Lower lobe of right lung (tissue), 2 donors: Measurements from ENCODE around the gene MLLT11. TPM values are rescaled to one million over a fixed set of nuclear protein-coding genes. Genes with fewer than 3 reads are reported as not detected.

ENCODE experiments used
- ATAC-seq, 2 donors: fragments of 200-7000 bp; cut with Tn5 transposase; one replicate each; pipeline ENCODE4 v1.9.1; 2020 to 2022; ENCODE audit warnings: mild to moderate bottlenecking in 2 of 2, moderate library complexity in 2 of 2
- DNase-seq: peaks from one replicate; pipeline ENCODE4 v3.0.0-alpha.2; 2020
- H3K27ac ChIP-seq: fragments of 200-600 bp; one replicate; pipeline ENCODE4 v1.8.0; 2022
- H3K27me3 ChIP-seq: fragments of 200-600 bp; one replicate; pipeline ENCODE4 v1.8.0; 2022; ENCODE audit warnings: low read depth
- H3K36me3 ChIP-seq: fragments of 200-600 bp; one replicate; pipeline ENCODE4 v1.8.0; 2022; ENCODE audit warnings: mild to moderate bottlenecking
- H3K4me1 ChIP-seq: fragments of 200-600 bp; one replicate; pipeline ENCODE4 v1.8.0; 2022
- H3K4me3 ChIP-seq: fragments of 200-600 bp; one replicate; pipeline ENCODE4 v1.8.0; 2022; ENCODE audit warnings: mild to moderate bottlenecking
- H3K9me3 ChIP-seq: fragments of 200-600 bp; one replicate; pipeline ENCODE4 v1.8.0; 2022
- intact Hi-C: fragments of 100-400 bp; cut with DNase I; formaldehyde crosslinking; loops from one replicate; pipeline ENCODE4 v1.11.0; 2022
- long read RNA-seq: library from polyadenylated mRNA; unstranded; transcript quantifications from one replicate; pipeline ENCODE4 v2.0.0, GENCODE V29; 2021
- total RNA-seq: library from RNA; stranded (reverse); fragmentation: NEBNext Ultra II Directional; extraction: Animal tissue kit (Norgen Biotek cat#: 25700); gene quantifications from one replicate; pipeline ENCODE4 v1.2.1, GENCODE V29; 2021
- TF ChIP-seq, protein P1 (sequence below): fragments of 200-600 bp; IDR thresholded peaks from one replicate; pipeline ENCODE4 v1.8.0; 2022; ENCODE audit warnings: antibody characterized with exemption, mild to moderate bottlenecking
- donor health status: DM: no; HTN: yes; CAD: no; lungs with severe emphysema.

Gene MLLT11, protein sequence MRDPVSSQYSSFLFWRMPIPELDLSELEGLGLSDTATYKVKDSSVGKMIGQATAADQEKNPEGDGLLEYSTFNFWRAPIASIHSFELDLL
- total RNA-seq: 0.56 TPM
- long read RNA-seq, full-length matches to known transcripts: 2 of 2 reads
- long read RNA-seq, partial matches to known transcripts: 0 of 2 reads
- long read RNA-seq, other reads (novel, unspliced or antisense): 0 of 2 reads

DNA sequence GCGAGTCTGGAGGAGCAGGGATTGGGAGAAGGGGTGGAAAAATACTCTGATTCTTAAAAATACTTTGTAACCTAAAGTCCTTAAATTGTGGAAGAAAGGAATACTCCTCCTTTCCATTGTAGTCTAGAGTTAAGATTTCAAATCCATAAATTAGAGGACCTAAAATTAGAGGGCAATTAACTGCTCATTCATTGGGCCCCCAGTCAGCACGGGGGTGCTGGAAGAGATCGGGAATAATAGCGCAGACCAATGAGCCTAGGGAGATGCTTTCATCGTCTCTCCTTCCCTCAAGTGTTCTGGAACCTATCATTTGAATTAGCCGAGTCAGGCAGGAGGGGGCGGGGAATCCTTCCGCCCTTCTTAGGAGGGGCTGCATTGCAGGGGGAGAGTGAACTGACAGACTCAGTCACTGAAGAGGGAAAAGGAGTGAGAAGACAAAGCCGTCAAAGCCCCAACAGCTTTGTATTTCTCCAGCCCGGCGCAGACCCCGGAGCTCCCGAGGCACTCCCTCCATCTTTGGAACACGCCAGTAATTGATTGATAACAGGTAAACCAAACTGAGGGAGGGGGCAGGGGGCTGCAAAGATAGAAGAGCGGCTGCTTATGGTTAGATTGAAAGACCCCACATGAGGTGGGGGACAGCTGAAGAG, at the start of gene MLLT11:
TSS of gene MLLT11 (plus strand) at position 391 of the 650 bp plus-strand sequence. CDS start 6,828 bp downstream, outside the sequence.
- no peaks in the 10 kb centered on the region for H3K9me3 ChIP-seq
- intact Hi-C loops: no loop called here
- peaks cover 48% of the 10 kb centered on the region for H3K4me1 ChIP-seq
- peak in 1 of 2 donors; percentile 10 for ATAC-seq
- TF ChIP-seq, protein P1, sequence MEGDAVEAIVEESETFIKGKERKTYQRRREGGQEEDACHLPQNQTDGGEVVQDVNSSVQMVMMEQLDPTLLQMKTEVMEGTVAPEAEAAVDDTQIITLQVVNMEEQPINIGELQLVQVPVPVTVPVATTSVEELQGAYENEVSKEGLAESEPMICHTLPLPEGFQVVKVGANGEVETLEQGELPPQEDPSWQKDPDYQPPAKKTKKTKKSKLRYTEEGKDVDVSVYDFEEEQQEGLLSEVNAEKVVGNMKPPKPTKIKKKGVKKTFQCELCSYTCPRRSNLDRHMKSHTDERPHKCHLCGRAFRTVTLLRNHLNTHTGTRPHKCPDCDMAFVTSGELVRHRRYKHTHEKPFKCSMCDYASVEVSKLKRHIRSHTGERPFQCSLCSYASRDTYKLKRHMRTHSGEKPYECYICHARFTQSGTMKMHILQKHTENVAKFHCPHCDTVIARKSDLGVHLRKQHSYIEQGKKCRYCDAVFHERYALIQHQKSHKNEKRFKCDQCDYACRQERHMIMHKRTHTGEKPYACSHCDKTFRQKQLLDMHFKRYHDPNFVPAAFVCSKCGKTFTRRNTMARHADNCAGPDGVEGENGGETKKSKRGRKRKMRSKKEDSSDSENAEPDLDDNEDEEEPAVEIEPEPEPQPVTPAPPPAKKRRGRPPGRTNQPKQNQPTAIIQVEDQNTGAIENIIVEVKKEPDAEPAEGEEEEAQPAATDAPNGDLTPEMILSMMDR: no peak
- H3K36me3 ChIP-seq: peaks cover 21% of the 10 kb centered on the region
- no peak for DNase-seq
- peak within 1 kb of the TSS; percentile 94 for H3K4me3 ChIP-seq
- no peaks in the 10 kb centered on the region for H3K27me3 ChIP-seq
- H3K27ac ChIP-seq: peak within 1 kb of the TSS; percentile 94

DNA sequence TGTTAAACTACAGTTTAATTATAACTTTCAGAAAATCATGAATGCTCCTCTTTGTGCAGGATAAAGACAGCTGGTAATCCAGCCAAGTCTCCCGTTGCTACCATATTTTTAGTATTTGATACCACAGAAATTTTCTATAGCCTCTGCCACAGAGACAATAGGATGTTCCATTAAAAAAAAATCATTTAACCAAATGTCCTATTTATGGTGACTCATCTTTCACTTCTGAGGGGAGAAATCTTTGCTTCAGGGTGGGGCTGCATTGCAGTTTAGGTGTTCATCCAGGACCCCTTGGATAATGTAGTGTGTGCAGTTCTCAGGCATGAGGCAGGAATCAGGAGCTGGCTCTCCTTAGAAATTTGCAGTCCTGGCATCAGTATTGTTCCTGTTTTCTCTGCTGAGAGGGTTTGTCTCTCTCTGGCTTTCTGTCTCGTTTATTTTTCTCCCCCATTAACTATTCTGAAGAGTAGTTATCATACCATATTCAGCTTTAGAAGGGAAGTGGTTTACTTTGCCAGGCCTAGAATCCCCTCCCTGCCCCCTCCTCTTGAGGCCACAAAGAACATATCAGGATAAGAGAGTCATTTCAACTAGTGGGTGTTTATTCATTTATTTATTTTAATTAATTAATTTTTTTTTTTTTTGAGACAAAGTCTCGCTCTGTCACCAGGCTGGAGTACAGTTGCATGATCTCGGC, 48.9 kb upstream of the MLLT11 start:
- peaks cover 64% of the 10 kb centered on the region for H3K4me1 ChIP-seq

DNA sequence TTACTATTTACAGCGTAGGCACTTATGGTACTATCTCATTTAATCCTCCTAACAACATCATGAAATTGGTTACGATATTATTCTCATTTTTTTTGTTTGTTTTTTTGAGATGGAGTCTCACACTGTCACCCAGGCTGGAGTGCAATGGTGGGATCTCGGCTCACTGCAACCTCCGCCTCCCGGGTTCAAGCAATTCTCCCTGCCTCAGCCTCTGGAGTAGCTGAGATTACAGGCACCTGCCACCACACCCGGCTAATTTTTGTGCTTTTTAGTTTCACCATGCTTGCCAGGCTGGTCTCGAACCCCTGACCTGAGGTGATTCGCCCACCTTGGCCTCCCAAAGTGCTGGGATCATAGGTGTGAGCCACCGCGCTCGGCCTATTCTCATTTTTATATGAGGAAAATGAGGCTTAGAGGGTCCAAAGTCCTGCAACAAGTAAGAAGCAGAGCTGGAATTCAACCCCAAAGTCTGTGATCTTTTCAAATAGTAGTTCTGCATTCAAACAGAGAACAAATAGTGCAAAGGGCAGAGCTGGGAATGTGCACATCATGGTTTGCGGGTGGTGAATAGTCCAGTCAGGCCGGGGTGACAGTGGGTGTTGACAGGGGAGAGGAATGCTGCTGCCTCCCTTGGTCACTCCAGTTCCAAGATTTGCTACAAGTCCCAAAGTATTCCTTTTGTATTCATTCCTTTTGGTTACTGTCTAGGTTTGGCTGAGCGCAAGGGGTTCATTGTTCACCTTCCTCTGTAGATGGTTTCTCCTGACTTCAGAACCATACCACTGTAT, 47.3 kb upstream of the MLLT11 start:
- no peak for DNase-seq

More for the DNA sequence above, 48.9 kb upstream of the MLLT11 start:
- no peaks in the 10 kb centered on the region for H3K27me3 ChIP-seq
- H3K4me3 ChIP-seq: no peak overlapping the region
- ATAC-seq: no peak
- no peaks in the 10 kb centered on the region for H3K36me3 ChIP-seq
- no peak for DNase-seq
- no peaks in the 10 kb centered on the region for H3K9me3 ChIP-seq
- TF ChIP-seq, protein P1: no peak
- intact Hi-C loops: no loop called here
- peak overlapping the region; percentile 63 for H3K27ac ChIP-seq

DNA sequence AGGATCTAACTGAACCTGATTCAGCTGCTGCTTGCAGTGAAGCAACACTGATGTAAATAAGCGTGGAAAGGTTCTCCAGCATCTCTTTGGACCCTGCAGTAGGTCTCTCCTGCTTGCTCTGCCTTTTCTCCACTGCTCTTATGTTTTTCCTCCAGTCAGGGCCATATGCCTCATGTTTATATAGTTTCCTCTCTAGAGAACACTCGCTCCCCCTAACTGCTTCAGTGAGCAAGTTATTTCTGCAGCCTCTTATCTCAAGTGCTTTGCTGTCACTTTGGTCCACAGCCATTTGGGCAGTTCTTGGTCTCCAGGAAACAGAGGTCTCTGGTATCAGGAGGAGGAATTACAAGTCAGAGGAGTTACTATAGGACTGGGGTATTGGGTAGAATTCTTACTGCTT, 46.7 kb upstream of the MLLT11 start:
- H3K36me3 ChIP-seq: peaks cover 12% of the 10 kb centered on the region
- H3K27ac ChIP-seq: peak overlapping the region; percentile 49
- H3K4me1 ChIP-seq: peaks cover 51% of the 10 kb centered on the region
- TF ChIP-seq, protein P1: no peak
- H3K27me3 ChIP-seq: no peaks in the 10 kb centered on the region
- intact Hi-C loops: no loop called here
- DNase-seq (no peak), ATAC-seq (peak; percentile 83 to 87)
- no peak overlapping the region for H3K4me3 ChIP-seq
- H3K9me3 ChIP-seq: no peaks in the 10 kb centered on the region

More for the DNA sequence above, 47.3 kb upstream of the MLLT11 start:
- ATAC-seq: peak in 1 of 2 donors; percentile 16
- no peak overlapping the region for H3K4me3 ChIP-seq
- H3K36me3 ChIP-seq: peaks cover 7% of the 10 kb centered on the region
- no peaks in the 10 kb centered on the region for H3K9me3 ChIP-seq
- peaks cover 53% of the 10 kb centered on the region for H3K4me1 ChIP-seq
- TF ChIP-seq, protein P1: no peak
- intact Hi-C loops: no loop called here
- no peaks in the 10 kb centered on the region for H3K27me3 ChIP-seq
- H3K27ac ChIP-seq: peak overlapping the region; percentile 63

DNA sequence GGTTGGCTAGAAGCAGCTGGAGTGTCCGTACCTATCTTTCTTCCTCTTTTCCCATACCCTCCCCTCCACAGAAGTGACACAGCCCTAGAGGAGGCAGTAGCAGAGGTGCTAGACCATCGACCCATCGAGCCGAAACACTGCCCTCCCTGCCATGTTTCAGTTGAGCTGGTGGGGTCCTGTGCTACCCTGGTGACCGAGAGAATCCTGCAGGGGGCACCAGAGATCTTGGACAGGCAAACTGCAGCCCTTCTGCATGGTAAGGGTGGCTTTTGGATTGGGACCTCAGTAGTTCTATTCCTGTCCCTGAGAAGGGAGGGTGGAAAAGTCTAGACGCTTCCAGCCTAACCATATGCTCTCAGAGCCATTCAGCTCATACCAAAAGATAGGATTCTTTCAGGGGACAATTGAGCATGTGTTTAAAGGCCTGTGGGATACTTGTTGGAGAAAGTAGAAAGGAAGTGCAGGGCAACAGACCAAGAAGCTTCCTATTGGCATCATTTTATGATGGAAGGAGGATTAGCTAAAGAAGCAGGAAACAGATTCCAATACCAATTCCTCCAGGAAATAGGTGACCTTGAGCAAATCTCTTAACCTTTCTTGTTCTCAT, 35.6 kb upstream of the MLLT11 start:
- H3K4me1 ChIP-seq: no peaks in the 10 kb centered on the region
- H3K27ac ChIP-seq: no peak overlapping the region
- no peak overlapping the region for H3K4me3 ChIP-seq
- TF ChIP-seq, protein P1: peak; percentile 80
- intact Hi-C loops: no loop called here
- no peaks in the 10 kb centered on the region for H3K27me3 ChIP-seq
- peak; percentile 84 for DNase-seq
- peak; percentile 95 to 96 for ATAC-seq
- H3K36me3 ChIP-seq: peaks cover 65% of the 10 kb centered on the region
- H3K9me3 ChIP-seq: no peaks in the 10 kb centered on the region
